Nephron progenitor cell (in vitro differentiated cells): ENCODE results near the gene RNF217.
"Not testable (repeated sequence)": the region's sequence is repeated elsewhere in the genome, so short reads cannot be mapped to it uniquely, and the experiment has no call there.

ENCODE experiments used
- DNase-seq: peaks from one replicate; pipeline ENCODE4 v3.0.0; 2021
- H3K27ac Mint-ChIP-seq: 2 replicates; pipeline ENCODE4 v1.8.0; 2021; ENCODE audit warnings: mild to moderate bottlenecking, moderate library complexity, mixed read lengths
- H3K27me3 Mint-ChIP-seq: 2 replicates; pipeline ENCODE4 v1.8.0; 2021; ENCODE audit warnings: mild to moderate bottlenecking, low read depth, mixed read lengths; ENCODE audit not compliant: poor library complexity
- H3K36me3 Mint-ChIP-seq: 2 replicates; pipeline ENCODE4 v1.8.0; 2021; ENCODE audit warnings: low read depth, mixed read lengths
- H3K4me1 Mint-ChIP-seq: 2 replicates; pipeline ENCODE4 v1.8.0; 2021; ENCODE audit warnings: mixed read lengths
- H3K4me3 Mint-ChIP-seq: 2 replicates; pipeline ENCODE4 v1.8.0; 2021; ENCODE audit warnings: mild to moderate bottlenecking, moderate library complexity, mixed read lengths
- H3K9me3 Mint-ChIP-seq: 2 replicates; pipeline ENCODE4 v1.8.0; 2021; ENCODE audit warnings: mild to moderate bottlenecking, moderate library complexity, mixed read lengths
- TF ChIP-seq, protein P1 (sequence below): fragments of 200-600 bp; sonication (generic); IDR thresholded peaks from 2 replicates; pipeline ENCODE4 v1.5.0; 2021; ENCODE audit warnings: antibody characterized with exemption

The RNF217 gene

DNA sequence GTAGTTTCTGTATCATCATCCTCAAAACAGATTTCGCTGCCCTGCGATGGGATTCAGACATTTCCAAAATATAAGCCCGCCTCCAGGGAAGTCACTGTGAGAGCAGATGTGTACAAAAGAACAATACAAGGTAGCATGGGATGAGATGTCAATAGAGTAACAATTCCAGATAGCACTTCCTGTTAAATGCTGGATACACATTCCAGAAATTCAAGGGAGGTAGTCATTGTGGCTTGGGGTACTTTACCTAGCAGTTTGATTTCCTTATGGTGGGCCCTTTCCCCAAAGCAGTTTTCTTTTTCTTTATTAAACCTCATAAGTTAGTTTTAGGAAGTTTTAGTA is 2.5 kb downstream of the RNF217 start:
- Mint-ChIP-seq H3K4me1 (peaks cover 60% of the 10 kb centered on the region), H3K36me3 (peaks cover 21% of the 10 kb centered on the region), H3K4me3 (peak overlapping the region; percentile 94), H3K27me3 (no peaks in the 10 kb centered on the region), H3K27ac (no peak overlapping the region), H3K9me3 (no peaks in the 10 kb centered on the region)
- no peak for DNase-seq
- TF ChIP-seq, protein P1, sequence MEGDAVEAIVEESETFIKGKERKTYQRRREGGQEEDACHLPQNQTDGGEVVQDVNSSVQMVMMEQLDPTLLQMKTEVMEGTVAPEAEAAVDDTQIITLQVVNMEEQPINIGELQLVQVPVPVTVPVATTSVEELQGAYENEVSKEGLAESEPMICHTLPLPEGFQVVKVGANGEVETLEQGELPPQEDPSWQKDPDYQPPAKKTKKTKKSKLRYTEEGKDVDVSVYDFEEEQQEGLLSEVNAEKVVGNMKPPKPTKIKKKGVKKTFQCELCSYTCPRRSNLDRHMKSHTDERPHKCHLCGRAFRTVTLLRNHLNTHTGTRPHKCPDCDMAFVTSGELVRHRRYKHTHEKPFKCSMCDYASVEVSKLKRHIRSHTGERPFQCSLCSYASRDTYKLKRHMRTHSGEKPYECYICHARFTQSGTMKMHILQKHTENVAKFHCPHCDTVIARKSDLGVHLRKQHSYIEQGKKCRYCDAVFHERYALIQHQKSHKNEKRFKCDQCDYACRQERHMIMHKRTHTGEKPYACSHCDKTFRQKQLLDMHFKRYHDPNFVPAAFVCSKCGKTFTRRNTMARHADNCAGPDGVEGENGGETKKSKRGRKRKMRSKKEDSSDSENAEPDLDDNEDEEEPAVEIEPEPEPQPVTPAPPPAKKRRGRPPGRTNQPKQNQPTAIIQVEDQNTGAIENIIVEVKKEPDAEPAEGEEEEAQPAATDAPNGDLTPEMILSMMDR = no peak

DNA sequence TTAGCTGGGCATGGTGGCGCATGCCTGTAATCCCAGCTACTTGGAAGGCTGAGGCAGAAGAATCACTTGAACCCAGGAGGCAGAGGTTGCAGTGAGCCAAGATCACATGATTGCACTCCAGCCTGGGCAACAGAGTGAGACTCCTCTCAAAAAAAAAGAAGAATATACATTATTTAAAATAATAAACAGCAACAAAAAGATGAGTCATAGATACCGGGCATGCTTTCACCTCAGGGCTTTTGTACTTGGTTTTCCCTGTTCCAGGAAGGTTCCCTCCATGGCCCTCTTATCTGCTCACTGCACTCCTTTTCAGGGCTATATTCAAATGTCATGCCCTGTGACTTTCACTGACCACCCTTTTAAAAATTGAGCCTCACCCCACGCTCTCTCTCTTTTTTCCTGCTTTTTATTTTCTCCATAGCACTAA is 3.2 kb downstream of the RNF217 start:
- not testable (repeated sequence) for H3K27me3 Mint-ChIP-seq, H3K9me3 Mint-ChIP-seq, DNase-seq
- Mint-ChIP-seq H3K36me3 (peaks cover 21% of the 10 kb centered on the region), H3K4me3 (peak overlapping the region; percentile 94), H3K27ac (peak overlapping the region; percentile 17), H3K4me1 (peaks cover 57% of the 10 kb centered on the region)

DNA sequence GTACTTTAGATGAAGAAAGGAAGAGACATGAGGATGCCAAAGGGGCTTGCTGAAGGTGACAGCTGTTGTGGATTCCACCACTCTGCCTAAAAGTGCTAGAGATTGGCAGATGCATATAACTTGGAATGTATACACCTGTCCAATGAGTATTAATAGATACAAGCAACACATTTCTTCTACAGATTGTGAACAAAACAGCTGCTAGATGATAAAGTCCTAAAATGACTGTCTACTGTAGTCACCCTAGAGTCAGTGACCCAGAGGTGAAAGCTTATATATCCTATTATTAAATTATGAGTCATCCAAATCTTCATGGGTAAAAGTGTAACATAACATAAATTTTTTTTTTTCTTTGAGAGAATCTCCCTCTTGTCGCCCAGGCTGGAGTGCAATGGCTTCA is 5.2 kb downstream of the RNF217 start:
- H3K27me3 Mint-ChIP-seq = no peaks in the 10 kb centered on the region
- H3K4me1 Mint-ChIP-seq = peaks cover 44% of the 10 kb centered on the region
- peaks cover 33% of the 10 kb centered on the region for H3K36me3 Mint-ChIP-seq
- TF ChIP-seq, protein P1 = no peak
- no peak for DNase-seq
- no peaks in the 10 kb centered on the region for H3K9me3 Mint-ChIP-seq
- H3K4me3 Mint-ChIP-seq = no peak overlapping the region
- no peak overlapping the region for H3K27ac Mint-ChIP-seq

DNA sequence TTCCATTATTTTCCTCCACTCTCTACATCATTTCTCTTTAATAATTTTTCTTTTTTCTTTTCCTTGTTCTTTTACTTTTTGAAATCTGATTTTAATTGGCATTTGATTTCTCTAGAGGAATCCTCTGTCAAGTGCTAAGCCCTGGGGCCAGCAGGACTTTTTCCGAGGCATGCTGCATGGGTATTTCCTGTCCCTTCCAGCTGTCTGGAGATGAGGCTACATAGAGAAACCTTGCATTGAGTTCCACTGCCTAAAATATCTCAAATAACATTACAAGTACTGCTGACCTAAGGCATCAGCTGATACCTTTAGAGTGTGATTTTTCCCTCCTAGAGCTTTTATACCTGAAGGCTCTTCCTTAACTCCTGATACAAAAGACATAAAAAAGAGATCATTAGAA is 6.2 kb downstream of the RNF217 start:
- TF ChIP-seq, protein P1 = no peak
- no peak for DNase-seq
- Mint-ChIP-seq H3K4me1 (peaks cover 42% of the 10 kb centered on the region), H3K27ac (no peak overlapping the region), H3K36me3 (peaks cover 42% of the 10 kb centered on the region), H3K27me3 (no peaks in the 10 kb centered on the region), H3K4me3 (peak overlapping the region; percentile 37), H3K9me3 (no peaks in the 10 kb centered on the region)

DNA sequence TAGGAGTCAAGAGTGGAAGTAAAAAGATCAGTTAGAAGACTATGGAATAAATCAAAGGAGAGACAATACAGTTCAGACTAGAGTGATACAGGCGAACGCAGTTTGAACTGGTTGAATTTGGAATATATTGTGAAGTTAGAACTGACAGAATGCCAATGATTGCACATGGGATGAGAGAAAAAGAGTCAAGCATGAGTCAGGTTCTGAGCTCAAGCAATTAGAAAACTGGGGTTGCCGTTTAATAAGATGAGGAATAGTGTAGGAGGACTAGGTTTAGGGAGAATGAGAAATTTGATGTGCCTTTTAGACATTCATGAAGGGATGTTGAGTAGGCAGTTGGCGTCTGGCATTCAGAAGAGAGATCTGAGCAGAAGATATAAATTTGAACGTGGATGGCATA is 8.0 kb downstream of the RNF217 start:
- H3K4me1 Mint-ChIP-seq = peaks cover 24% of the 10 kb centered on the region
- TF ChIP-seq, protein P1 = no peak

DNA sequence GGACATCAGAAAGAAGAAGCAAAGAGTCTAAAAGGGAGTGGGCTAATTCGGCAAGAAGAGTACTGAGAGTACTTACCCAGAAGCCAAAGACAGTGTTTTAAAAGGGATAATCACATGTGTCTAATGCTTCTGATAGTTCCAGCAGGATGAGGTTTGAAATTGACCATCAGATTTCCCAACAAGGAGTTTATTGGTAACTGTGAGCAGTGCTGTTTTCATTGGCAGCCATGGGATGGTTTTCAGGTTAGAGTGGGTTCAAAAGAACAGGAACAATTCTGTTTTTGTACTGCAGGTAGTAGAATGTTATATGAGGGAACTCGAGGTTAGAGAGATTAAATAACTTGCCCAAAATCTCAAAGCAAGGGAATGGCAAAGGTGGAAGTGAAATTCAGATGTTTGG is 8.5 kb downstream of the RNF217 start:
- H3K36me3 Mint-ChIP-seq = peaks cover 54% of the 10 kb centered on the region
- H3K4me3 Mint-ChIP-seq = no peak overlapping the region
- no peak overlapping the region for H3K27ac Mint-ChIP-seq
- TF ChIP-seq, protein P1 = no peak
- H3K27me3 Mint-ChIP-seq = no peaks in the 10 kb centered on the region
- peaks cover 19% of the 10 kb centered on the region for H3K4me1 Mint-ChIP-seq
- H3K9me3 Mint-ChIP-seq = peaks cover under 1% of the 10 kb centered on the region
- DNase-seq = no peak

More for the DNA sequence above, 8.0 kb downstream of the RNF217 start:
- Mint-ChIP-seq H3K27me3 (no peaks in the 10 kb centered on the region), H3K9me3 (no peaks in the 10 kb centered on the region), H3K4me3 (no peak overlapping the region), H3K27ac (no peak overlapping the region), H3K36me3 (peaks cover 52% of the 10 kb centered on the region)
- no peak for DNase-seq
